DOHH2 (cell line): ENCODE data around the gene C16orf89.

Source experiments
- H3F3A ChIP-seq: fragments of 200-600 bp; sonication (generic), shearing (Covaris generic); 2 replicates; pipeline ENCODE4 v1.6.0; 2016; ENCODE audit warnings: antibody characterized with exemption, mild to moderate bottlenecking; ENCODE audit not compliant: control insufficient read depth, insufficient read depth
- H3K27ac ChIP-seq: fragments of 200-600 bp; sonication (generic); 2 replicates; pipeline ENCODE4 v1.5.1; 2014; ENCODE audit warnings: low read depth, mild to moderate bottlenecking, low read length, moderate library complexity
- H3K27me3 ChIP-seq: fragments of 200-600 bp; sonication (generic); 2 replicates; pipeline ENCODE4 v1.6.1; 2014; ENCODE audit warnings: mild to moderate bottlenecking, low read length, mixed read lengths; ENCODE audit not compliant: control insufficient read depth
- H3K36me3 ChIP-seq: fragments of 200-600 bp; sonication (generic); 2 replicates; pipeline ENCODE4 v1.6.1; 2014; ENCODE audit warnings: mild to moderate bottlenecking, low read length, moderate library complexity, mixed read lengths; ENCODE audit not compliant: control insufficient read depth
- H3K4me1 ChIP-seq: fragments of 200-600 bp; sonication (generic); 2 replicates; pipeline ENCODE4 v1.6.1; 2014; ENCODE audit warnings: mild to moderate bottlenecking, low read length, mixed read lengths; ENCODE audit not compliant: control insufficient read depth
- H3K4me2 ChIP-seq: fragments of 200-600 bp; sonication (generic); 2 replicates; pipeline ENCODE4 v1.6.0; 2014; ENCODE audit warnings: mild to moderate bottlenecking, low read length, moderate library complexity
- H3K4me3 ChIP-seq: fragments of 200-600 bp; sonication (generic); 2 replicates; pipeline ENCODE4 v1.5.1; 2014; ENCODE audit warnings: mild to moderate bottlenecking, low read length, mixed read lengths
- H3K79me2 ChIP-seq: fragments of 200-600 bp; sonication (generic); 2 replicates; pipeline ENCODE4 v1.6.1; 2014; ENCODE audit warnings: mild to moderate bottlenecking, low read length, mixed read lengths; ENCODE audit not compliant: control insufficient read depth
- H3K9me2 ChIP-seq: fragments of 200-600 bp; sonication (generic); replicated peaks from 2 replicates; pipeline ENCODE4 v1.6.1; 2014; ENCODE audit warnings: mild to moderate bottlenecking, low read length, mixed read lengths; ENCODE audit not compliant: control insufficient read depth
- H3K9me3 ChIP-seq: fragments of 200-600 bp; sonication (generic); 2 replicates; pipeline ENCODE4 v1.6.1; 2014; ENCODE audit warnings: antibody characterized with exemption, low read length, mixed read lengths; ENCODE audit not compliant: control insufficient read depth, insufficient read depth
- H4K20me1 ChIP-seq: fragments of 200-600 bp; sonication (generic); 2 replicates; pipeline ENCODE4 v1.6.0; 2014; ENCODE audit warnings: low read depth, mild to moderate bottlenecking, antibody characterized with exemption, low read length, moderate library complexity; ENCODE audit not compliant: control insufficient read depth, insufficient read depth
- CTCF ChIP-seq: fragments of 200-600 bp; sonication (generic); IDR thresholded peaks from one replicate; pipeline ENCODE4 v1.5.1; 2014; ENCODE audit warnings: antibody characterized with exemption, mild to moderate bottlenecking, low read depth, low read length; ENCODE audit not compliant: poor library complexity, severe bottlenecking
- EZH2phosphoT487 ChIP-seq: fragments of 200-600 bp; sonication (generic); IDR thresholded peaks from 2 replicates; pipeline ENCODE4 v1.6.1; 2017; ENCODE audit warnings: borderline replicate concordance, mild to moderate bottlenecking, antibody characterized with exemption, low read length, moderate library complexity, mixed read lengths

C16orf89 gene

GRCh38 chr16:5028950-5029475, 36.7 kb downstream of the C16orf89 start:
- H3K9me2 ChIP-seq: no peaks in the 10 kb centered on the region
- TF ChIP-seq CTCF (no peak), EZH2phosphoT487 (no peak)
- H3K4me2 ChIP-seq: no peak overlapping the region
- H3K4me3 ChIP-seq: no peak overlapping the region
- no peaks in the 10 kb centered on the region for H3F3A ChIP-seq
- no peaks in the 10 kb centered on the region for H3K27me3 ChIP-seq
- peaks cover 10% of the 10 kb centered on the region for H3K4me1 ChIP-seq
- no peaks in the 10 kb centered on the region for H3K9me3 ChIP-seq
- peaks cover 8% of the 10 kb centered on the region for H3K79me2 ChIP-seq
- H3K27ac ChIP-seq: no peak overlapping the region
- no peaks in the 10 kb centered on the region for H3K36me3 ChIP-seq
- H4K20me1 ChIP-seq: no peaks in the 10 kb centered on the region

- Histone ChIP-seq H3K9me3 (no peaks in the 10 kb centered on the region), H3K36me3 (no peaks in the 10 kb centered on the region), H3K79me2 (peaks cover 3% of the 10 kb centered on the region), H3K4me1 (peaks cover 4% of the 10 kb centered on the region), H4K20me1 (no peaks in the 10 kb centered on the region), H3K9me2 (no peaks in the 10 kb centered on the region), H3F3A (no peaks in the 10 kb centered on the region), H3K4me3 (no peak overlapping the region), H3K27ac (no peak overlapping the region), H3K4me2 (no peak overlapping the region), H3K27me3 (no peaks in the 10 kb centered on the region)
- no peak for TF ChIP-seq EZH2phosphoT487
Observed at GRCh38 chr16:5027575-5028235, 38.1 kb downstream of the C16orf89 start.

GRCh38 chr16:5027086-5027485, 38.7 kb downstream of the C16orf89 start:
- TF ChIP-seq EZH2phosphoT487 (no peak), CTCF (no peak)
- Histone ChIP-seq H3K9me3 (no peaks in the 10 kb centered on the region), H3K4me1 (no peaks in the 10 kb centered on the region), H3K9me2 (no peaks in the 10 kb centered on the region), H3K4me2 (no peak overlapping the region), H3K27me3 (no peaks in the 10 kb centered on the region), H3K79me2 (no peaks in the 10 kb centered on the region), H3K27ac (no peak overlapping the region), H3K4me3 (no peak overlapping the region), H3K36me3 (no peaks in the 10 kb centered on the region), H4K20me1 (no peaks in the 10 kb centered on the region), H3F3A (no peaks in the 10 kb centered on the region)

GRCh38 chr16:5026664-5027063, 39.1 kb downstream of the C16orf89 start:
- H3K9me2 ChIP-seq: no peaks in the 10 kb centered on the region
- no peaks in the 10 kb centered on the region for H3K9me3 ChIP-seq
- H3F3A ChIP-seq: no peaks in the 10 kb centered on the region
- no peak overlapping the region for H3K4me3 ChIP-seq
- TF ChIP-seq CTCF (no peak), EZH2phosphoT487 (no peak)
- no peaks in the 10 kb centered on the region for H3K4me1 ChIP-seq
- H4K20me1 ChIP-seq: no peaks in the 10 kb centered on the region
- no peaks in the 10 kb centered on the region for H3K79me2 ChIP-seq
- H3K27me3 ChIP-seq: no peaks in the 10 kb centered on the region
- H3K27ac ChIP-seq: no peak overlapping the region
- no peaks in the 10 kb centered on the region for H3K36me3 ChIP-seq
- no peak overlapping the region for H3K4me2 ChIP-seq
